D341Med (cell line): ENCODE measurements around the gene ZBTB20.

ENCODE experiments used
- DNase-seq: peaks from one replicate; pipeline ENCODE4 v3.0.0; 2012; ENCODE audit warnings: low spot score

ZBTB20 gene

DNA sequence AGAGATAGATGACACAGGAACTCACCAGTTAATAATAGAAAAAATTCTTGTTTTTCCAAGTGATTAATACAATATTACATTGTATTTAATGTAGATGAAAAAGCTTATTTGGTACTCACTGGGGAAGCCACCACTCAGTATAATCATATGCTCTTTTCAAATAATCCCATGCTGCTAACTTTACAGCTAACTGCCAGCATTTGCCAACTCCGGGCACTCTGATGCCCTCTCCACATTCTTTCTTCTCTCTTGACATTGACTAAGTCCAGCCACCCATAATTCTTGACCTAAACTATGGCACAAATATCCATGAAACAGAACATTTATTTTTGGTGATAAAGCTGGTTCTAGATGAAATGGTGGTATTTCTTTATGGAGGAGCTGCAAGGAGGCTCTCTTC, 384.9 kb downstream of the ZBTB20 start:
- no peak for DNase-seq

DNA sequence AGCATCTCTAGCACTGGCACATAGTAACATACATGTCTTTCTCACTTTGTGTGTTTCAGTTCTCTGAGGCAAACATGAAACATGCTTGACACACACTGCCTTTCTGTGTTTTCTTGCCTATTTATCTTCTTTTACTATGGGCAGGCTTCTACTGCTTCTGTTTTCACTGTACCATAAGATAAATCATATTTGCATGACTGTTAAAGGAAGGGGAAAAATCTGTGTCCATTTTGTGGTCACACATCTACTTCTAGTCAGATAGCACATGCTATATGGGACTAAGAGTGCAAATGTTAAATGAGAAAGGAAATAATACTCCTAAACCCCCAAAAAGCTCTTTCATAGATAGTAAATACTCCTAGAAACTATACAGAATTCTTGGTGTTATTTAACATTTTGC, 386.4 kb downstream of the ZBTB20 start:
- no peak for DNase-seq

DNA sequence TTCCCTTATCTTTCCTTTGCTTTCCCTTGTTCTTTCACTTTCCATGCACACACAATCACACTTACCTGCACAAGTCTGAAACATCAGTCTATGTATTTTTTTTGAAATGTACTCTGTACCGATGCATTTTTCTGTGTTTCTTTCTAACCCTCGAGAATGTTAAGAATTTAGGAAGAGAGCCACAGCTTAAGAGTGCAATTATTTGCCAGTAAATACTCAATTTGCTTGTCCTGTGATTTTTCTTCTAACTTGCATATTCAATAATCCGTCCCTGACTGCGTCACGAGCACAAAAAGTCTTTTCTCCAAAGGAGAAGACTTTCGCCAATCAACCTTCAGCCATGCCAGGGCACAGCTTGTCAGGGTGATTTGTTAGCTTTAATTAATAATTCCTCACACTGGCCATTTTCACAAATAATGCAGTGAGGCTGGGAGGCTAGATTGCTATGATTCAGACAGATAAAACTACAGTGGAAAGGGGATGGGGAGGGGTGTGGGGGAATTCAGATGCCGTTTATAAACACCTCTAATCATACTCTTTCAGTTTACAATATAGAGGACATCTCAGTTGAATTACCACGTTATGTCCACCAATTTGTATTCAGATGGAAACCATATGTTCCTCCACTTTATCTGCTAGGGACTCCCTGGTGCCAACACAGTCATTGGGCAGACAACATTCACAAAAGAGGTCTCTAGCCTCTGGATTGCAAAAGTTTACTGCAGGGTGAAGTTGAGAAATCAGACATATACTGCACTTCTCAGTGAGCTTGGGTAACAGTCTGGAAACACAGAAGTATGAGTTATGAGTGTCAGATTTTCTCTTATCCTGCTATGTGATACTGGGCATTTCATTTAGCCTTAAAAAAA, 388.0 kb downstream of the ZBTB20 start:
- no peak for DNase-seq

DNA sequence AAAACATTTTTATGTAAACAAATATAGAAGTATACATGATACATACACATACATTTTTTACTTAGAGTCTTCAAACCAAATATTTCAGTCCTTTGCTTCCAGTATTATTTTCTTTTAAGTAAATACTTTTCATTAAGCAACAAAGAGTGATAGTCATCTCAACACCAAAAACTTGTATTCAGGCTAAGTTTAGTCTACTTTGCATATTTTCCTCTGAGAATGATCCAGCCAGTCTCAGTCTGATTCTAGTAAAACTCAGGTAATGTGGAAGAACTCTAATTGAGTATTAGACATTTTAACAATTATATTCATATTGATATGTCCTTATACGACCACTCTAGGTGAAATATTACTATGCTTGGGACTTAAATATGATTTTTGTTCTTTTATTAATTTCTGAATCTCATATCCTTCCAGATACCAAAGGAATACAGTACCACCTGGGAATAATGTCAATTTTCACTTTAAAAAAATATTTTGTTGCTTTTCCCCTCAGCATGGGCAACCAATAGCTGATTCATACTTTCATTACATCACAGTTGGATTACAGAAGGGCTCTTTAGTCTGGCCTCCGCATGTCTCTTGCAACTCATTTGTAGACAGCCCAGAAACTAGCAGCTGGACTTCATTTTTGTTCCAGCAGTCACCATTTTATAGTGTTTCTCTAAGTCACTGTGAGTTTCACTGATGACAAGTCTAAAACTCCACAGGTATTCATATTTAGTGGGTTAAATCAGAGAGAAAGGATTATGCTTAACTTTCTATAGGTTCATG, 390.4 kb downstream of the ZBTB20 start:
- no peak for DNase-seq

DNA sequence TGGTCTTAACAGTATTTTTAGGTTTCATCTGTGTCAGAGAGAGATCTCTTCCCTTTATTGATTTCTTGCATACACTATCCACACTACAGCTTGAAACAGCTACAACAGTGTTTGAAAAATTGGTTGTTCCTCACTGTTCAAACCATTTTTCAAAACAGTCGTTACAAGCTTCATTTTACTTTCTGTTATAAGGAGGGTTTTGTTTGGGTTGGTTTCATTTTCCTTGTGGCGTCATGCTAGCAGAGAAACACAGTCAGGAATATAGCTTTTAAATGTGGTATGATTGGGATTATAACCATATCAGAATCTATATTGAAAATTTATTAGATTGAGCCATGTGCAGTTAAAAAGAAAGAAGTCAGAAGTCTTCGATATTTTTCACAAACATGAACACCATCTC, 400.6 kb downstream of the ZBTB20 start:
- DNase-seq: no peak

DNA sequence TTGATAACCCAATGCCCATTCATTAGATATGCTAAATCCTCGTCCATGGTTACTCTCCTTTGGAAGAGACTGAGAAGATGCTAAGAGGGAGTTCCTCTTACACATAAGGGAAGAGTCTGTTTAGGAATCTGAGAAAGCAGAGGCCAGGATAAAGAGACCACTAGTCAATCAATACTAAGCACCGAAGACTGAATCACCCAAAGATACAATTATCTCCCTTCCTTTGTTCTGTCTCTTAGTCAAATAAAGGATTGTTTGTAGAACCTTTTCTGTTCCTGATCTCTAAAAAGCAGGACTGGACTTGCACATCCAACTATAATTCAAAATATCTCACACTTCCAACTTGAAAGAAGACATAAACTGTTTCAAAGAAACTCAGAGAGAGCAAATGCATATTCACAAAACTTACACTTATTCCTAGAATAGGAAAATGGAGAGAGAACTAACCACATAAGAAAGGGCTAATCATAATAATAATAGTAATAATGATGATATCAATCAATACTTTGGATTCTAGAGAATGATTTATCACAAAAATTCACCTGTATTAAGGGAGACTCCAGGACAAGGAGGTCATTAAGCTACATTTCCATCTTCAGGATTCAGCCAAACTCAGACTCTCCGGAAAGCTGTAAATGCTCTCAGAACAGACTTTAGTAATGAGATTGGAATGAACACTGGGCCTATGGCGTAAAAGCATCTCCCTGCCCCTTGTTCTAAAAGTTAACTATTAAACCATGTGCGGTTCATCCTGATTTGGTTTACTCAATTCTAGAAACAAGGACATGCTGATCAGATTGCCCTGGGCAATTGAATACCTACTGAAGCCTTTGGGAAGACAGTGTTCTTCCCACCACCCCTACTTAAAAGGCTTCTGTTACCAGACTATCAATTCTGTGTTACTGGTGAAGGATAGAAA, 401.5 kb downstream of the ZBTB20 start:
- DNase-seq: no peak

DNA sequence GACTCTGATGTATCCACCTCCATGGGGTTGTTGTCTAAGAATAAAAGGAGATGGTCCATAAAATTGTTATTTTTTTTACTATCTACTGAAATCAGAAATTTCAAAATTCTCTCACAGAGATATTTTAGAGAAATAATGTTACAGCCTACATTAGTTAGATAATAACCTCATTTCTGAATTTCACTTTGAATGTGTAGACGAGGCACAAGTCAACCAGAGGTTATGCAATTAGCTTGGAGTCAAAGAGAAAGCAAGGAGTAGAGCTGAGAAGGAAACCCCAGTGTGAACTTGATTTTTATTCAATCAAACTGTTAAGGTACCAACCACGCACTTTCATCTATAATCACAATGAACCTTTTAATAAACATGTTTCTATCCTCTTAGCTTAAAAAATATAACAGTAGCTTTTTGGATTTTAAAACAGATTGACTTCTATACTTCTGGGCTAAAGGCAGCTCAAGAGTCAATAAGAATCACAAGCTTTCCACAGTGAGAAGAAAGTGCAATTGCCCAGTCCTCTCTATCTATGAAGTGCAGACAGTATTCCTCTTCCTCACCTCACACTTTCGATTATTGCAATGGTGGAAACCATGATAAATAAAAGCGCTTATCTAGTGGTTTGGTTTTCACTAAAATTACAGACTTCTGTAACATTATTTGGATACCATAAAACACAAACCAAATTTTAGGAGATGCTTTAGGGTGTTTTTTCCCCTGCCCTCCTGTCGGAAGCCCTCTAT, 403.2 kb downstream of the ZBTB20 start:
- no peak for DNase-seq

DNA sequence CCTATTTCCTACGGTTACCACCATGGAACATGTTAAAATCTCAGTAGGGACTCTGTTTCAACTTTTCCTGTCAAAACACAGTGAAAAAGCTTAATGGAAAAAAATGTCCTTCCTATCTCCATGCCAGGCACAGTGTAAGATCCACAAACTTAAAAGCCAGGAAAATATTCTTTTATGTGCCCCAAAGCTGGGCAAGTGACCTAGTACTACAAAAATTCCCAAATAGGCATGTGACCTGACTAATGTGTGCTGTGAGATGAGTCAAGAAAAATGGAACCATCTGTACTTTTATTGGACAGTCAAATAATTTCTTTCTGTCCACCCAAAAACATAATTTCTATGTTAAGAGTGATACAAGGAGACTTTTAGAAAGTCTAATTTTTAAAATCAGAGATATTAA, 406.0 kb downstream of the ZBTB20 start:
- DNase-seq: no peak

DNA sequence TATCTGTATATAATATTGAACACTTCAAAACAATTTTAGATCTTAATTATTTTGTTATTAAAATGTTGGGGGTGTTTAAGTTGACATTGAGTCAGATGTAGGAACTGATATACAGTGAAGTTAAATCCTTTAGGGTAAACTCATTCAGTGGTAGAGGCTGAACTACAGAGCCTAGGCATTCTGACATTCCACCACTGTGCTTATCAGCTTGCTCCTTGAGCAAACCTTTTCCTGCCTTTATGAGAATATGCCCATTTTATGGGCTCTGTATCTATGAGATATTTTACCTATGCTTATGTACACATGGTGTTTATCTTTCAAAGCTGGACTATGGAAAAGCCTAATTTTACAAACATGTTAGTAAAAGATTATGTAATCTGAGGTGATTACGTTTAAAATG, 407.5 kb downstream of the ZBTB20 start:
- DNase-seq: no peak

DNA sequence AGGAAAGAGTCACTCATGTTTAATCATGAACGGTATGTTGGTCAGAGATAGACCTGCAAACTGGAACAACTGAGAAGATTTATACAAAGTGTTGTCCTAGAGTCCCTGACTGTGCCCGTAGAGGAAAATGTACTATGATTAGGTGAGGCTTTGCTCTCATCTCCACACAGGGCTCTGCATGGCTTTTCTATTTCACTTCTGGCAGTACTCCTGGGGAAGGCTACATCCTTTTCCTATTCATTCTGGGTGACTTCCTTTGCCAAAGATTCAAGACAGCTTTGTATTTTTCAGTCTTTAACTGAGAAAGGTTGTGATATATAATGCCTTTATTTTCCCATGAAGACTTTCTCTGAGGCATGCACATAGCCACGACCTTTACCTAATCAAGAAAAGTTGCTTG, 414.7 kb downstream of the ZBTB20 start:
- no peak for DNase-seq

DNA sequence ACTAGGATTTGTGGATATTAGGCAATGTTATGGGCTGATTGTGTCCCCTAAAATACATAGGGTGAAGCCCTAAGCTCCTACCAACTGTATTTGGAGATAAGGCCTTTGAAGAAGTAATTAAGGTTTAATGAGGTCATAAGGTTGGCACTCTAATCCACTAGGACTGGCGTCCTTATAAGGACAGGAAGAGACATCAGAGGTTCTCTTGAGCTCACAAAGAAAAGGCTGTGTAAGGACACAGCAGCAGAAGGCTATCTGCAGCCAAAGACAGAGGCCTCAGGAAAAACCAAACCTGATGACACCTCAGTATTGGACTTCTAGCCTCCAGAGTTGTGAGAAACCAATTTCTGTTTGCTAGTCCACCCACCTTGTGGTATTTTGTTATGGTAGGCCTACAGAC, 416.7 kb downstream of the ZBTB20 start:
- no peak for DNase-seq

DNA sequence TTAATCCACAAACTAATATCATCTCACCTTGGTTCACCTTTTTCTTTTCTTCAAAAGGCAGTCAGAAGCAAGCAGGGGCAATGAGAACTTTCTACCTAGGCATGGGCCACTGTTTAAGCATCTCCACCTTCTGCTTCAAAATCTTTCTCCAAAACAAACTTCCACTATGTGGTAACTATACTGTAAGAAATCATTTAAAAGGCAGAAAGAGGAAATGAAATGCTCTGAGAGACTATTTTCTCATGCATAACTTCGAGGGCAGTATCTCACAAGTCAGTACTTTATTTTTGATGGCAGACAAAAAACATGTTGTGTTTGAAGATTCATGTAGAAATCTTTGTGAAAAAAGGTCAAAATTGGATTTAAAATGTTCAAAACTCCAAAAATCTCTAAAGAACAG, 419.7 kb downstream of the ZBTB20 start:
- DNase-seq: no peak

DNA sequence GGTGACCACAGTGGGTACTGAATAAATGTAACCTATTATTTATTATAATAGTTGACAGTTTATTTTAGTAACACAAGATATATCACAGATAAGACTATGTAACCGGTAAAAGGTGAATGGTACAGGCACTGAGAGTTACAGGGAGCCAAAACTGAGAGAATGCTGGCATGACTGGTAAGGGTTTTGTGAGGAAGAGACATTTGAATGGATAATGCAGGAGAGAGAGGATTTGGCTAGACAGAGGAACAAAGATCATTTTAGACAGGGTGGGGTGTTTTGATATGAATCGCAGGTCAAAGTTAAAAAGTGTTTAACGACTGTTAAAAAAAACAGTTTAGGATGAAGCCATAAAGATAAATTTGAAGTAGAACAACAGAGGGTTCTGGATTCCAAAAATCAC, 421.1 kb downstream of the ZBTB20 start:
- no peak for DNase-seq

DNA sequence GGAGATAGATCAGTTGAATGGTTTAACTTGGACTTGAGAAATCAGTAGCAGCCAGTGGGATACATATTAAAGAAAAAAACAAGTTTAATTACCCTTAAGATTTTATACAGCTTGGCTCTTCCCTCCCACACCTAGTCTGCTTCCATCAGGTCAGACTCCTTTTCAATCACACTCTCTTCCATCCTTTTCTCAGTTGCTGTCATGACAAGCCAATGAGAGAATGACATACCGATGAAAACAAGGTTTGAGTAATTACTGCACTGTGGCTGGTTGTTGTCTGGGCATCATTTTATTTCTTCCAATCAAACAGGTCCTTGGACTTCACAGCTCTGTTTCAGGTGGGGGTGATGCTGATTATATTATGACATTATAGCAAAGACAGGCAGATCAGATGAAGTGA, 424.6 kb downstream of the ZBTB20 start:
- DNase-seq: no peak

DNA sequence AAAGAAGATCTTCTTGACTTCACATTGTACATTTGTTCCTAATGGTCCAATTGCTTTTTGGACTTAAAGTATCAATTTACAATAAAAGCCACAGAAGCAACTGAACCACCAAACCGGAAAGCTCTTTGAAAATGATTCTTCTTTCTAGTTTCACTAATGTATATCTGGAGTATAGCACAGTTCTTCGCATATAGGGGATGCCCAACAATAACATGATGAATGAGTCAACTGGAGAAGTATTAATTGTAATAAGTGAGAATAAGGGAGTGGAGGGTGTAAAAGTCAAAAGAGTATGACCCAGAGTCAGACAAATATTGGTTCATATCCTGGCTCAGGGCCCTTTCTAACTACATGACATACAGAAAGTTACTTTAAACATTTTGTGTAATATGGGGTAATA, 425.2 kb downstream of the ZBTB20 start:
- DNase-seq: no peak

DNA sequence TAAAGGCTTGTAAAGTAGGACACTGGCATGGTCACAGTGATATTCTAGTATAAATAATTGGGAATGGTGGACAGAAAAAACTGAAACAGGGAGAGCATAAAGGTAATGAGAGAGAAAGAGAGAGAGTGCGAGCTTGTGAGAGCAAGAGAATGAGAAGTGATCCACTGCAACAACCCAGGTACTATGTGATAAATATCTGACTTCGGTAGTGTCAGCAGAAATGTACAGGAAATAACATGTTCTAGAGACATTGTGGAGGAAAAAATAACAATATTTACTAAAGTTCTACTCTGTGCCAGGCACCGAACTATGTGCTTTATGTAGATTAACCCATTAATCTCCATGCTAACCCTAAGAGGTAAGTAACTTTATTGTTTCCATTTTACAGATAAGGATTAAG, 425.9 kb downstream of the ZBTB20 start:
- DNase-seq: no peak

DNA sequence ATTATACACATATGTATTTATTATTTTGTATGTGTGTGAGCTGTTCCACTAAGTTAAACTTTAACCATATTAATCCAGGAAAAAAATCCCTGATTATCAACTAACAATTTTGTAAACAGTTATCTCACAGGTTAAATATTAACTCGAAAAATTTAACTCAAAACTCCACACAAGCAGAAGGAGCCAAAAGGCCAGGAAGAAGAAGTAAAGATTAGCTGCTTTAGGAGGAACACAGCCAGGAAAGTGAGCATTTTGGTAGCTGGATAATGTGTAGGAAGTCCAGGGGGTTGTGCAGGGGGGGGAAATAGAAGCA, 428.2 kb downstream of the ZBTB20 start:
- DNase-seq: no peak

DNA sequence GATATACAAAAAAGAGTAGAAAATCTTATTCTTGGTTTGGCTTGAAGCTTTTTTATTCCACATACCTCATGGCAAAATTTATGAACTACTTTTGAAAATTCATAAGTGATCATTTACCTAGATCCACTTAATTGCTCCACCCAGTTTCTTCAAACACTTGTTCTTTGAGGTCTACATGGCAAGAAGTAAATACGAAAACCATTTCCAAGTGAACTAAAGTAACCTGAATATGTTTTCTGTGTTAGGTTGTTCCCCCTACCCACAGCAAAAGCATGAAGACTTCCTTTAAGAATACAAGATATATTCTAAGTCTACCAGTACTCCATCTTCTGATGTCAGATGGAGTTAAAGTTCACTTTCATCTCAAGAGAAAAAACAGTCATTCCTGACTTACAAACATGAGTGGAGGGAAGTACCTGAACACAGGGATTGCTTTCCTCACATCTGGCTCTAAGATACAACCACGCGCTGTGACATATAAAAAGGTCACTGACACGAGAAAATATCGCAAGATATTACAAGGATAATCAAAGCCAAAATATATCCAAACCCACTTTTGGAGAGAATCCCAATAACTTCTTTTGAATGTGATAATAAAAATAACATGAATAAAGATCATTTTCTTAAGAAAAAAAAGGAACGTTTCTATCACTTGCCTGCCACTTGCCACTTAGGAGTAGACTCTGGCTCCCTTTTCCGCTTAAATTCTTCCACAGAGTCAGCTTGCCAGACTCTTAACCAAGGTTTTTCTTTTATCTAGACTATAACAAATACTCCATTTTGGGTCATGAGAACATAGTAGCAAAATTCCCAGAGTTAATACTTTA, 428.8 kb downstream of the ZBTB20 start:
- no peak for DNase-seq

DNA sequence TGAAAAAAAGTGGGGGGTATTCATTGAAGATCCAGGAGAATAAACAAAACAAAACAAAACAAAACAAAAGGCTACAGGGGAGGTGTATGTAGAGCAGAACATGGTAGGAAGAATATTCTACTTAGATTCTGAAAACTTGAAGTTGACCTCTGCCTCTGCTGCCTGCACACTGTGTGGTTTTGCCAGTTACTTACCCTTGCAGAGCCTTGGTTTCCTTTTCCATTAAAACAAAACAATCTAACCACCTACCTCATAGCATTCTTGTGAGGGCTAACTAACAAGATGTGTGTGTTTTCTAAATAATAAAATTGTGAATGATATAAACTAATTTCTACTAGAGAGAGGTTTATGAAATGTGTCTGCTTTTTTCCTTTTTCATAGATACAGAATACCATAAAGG, 430.2 kb downstream of the ZBTB20 start:
- DNase-seq: no peak

DNA sequence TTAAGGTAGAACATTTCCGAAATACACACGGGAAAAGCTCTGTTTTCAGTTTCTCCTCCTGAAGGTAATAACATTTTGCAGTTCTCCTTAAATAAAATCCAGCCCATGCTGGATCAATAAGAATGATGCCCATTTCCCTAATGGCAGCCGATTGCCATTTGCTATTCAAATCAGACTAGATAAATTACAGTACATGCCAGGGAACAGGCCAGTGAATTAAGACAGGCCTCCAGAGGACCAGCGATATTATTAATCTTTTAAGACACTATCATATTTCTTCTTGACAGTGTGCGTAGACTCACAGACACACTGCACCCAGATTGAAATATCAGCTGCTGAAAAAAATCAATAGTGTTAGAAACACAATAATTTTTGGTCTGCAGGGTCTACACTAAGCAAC, 431.0 kb downstream of the ZBTB20 start:
- DNase-seq: no peak

DNA sequence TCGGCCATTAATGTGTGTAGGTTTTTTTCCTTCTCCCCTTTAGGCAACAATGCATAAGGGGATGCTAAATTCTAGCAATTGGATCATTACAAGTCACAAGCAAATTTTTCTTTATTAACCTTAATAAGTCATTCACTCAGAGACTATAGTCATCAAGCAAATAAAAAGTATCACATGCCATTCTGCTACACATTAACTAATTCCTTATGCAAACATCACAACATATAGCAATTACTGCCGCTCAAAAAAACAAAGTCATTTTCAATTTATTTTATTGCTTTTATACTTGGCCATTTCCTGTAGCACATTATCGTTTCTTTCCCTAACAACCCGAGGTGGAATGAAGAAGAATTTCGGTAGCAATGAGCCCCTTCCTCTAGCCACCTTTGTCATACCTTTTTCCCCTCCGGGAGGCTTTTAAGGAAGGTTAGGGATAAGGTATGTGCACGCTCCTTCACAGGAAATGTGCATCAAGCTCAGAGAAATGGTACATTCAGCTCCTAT, 432.1 kb downstream of the ZBTB20 start:
- no peak for DNase-seq
